ENCODE data around the gene ZNF672. TPM values are rescaled to one million over a fixed set of nuclear protein-coding genes. Genes with fewer than 3 reads are reported as not detected.

The ZNF672 gene
- total RNA-seq, 4 donors from 2014 or later = 25.5 to 40.8 (median 26.8) TPM

DNA sequence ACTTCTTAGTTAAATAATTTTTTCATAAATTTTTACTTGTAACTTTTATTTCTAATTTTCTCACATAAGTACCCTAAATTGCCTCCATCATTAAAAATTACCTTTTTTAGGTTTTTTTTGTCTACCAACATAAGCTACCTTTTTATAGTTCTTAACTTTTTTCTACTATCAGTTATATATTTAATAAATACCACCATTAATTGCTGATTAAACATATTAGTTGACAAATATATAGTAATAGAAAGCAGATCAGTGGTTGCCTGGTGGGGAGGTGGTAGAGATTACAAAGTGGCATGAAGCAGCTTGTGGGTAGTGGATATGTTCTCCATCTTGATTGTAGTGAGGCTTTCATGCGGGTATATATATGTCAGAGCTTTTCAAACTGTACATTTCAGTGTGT lies 6.2 kb upstream of the ZNF672 start:
- no peak for DNase-seq (ENCODE audit: low spot score)
- TF ChIP-seq, protein P1, sequence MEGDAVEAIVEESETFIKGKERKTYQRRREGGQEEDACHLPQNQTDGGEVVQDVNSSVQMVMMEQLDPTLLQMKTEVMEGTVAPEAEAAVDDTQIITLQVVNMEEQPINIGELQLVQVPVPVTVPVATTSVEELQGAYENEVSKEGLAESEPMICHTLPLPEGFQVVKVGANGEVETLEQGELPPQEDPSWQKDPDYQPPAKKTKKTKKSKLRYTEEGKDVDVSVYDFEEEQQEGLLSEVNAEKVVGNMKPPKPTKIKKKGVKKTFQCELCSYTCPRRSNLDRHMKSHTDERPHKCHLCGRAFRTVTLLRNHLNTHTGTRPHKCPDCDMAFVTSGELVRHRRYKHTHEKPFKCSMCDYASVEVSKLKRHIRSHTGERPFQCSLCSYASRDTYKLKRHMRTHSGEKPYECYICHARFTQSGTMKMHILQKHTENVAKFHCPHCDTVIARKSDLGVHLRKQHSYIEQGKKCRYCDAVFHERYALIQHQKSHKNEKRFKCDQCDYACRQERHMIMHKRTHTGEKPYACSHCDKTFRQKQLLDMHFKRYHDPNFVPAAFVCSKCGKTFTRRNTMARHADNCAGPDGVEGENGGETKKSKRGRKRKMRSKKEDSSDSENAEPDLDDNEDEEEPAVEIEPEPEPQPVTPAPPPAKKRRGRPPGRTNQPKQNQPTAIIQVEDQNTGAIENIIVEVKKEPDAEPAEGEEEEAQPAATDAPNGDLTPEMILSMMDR (IDR thresholded peaks at IDR 0.05) = no peak
- no peak for ATAC-seq (ENCODE audit: low FRiP score)

DNA sequence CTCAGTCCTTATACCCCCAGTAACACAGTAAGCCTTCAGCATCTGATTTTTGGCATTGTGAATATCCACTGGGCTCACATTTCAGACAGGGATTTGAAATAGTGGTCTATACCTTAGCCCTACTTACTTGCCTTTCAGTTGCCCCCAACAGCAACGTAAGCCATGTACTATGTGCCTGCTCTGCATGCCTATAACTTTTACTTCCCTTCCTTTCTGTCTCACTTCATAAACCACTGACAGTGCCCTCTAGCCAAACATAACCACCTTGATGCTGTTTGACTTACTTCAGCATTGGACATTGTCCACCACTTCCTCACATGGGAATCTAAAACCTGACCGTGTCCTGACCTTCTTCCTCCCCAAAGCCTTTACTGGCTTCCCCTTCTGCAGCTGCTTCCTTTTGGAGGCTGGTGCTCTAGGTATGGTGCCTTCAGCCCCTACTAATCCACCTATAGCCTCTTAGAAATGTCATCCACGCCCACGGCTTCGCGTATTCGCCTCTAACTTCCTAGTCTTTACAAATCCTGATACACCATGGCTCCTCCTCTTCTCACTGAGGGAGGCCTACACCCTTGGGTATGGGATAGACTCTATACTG lies 3.6 kb upstream of the ZNF672 start:
- DNase-seq (ENCODE audit: low spot score) (no peak), ATAC-seq (ENCODE audit: low FRiP score) (no peak)
- TF ChIP-seq, protein P1 (IDR thresholded peaks at IDR 0.05) = no peak

DNA sequence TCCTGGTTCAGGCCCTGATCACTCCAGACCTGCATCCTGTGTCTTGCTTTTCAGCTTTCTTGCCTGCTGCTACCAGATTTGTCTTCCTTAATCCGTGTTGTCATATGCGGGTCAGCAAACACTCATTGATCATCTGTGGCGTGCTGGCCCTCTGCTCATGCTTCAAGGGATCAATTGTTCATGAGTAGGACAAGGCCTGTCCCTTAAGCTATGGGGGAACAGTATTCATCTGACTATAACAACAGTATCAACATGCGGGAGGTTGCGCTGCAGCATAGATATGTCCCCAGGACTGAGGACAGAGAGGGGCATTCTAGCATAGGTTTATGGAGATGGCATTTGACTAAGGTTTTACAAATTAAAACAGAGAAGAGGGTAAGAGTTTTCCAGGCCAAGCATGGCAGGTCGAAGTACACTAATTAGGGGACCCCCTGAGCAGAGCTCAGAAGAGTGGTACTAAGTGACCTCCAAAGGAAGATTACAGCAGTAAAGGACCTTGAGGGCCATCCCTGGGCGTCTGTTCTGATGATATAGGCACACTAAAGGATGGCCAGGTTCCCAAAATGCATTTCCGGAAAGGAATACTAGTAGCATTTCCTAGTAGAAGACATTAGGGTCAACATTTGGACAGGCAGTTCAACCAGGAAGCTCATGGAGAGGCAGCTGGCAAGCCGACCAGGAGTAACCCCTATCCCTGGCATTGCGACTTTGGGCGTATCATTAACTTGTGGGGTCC lies 811 bp upstream of the ZNF672 start:
- TF ChIP-seq, protein P1 (IDR thresholded peaks at IDR 0.05) = no peak
- DNase-seq (ENCODE audit: low spot score) (peak; percentile 20), ATAC-seq (ENCODE audit: low FRiP score) (no peak)

DNA sequence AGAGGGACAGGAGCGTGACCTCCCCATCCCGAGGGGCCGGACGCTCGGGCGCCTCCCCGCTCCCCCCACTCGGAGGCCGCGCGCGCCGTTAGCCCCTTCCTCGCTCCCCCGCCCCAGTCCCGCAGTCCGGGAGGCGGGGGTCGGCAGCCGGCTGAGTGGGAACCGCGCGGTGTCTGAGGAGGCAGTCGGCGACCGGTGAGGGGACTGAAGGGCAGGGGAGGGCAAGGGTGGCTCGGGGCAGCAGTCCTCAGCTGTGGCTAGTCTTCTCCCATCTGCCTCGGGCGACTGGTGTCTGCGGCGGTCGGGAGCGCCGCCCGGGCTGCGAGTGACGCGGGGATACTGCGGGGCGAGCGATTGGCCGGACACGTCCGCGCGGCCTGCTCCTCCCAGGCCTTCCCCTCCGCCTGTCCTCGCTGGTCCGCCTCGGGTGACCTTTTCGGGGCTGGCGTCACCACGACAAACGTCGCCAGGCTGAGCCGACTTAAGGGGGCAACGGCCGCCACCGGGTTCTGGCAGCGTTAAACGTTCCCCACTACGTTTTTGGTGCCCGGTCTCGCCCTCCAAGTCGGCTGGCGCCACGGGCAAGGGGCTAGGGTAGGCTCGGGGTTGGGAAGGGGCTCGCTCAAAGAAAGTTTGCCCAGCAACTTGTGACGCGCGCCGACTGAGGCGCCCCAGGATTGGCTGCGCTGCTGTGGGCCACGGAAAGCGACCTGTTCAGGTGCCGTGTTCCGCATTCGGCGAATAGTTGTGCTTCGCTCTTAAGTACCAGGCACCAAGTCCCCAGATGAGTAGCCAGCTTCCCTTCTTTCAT lies 538 bp downstream of the ZNF672 start:
- peak; percentile 78 for DNase-seq (ENCODE audit: low spot score)
- TF ChIP-seq, protein P1 (IDR thresholded peaks at IDR 0.05) = no peak
- ATAC-seq (ENCODE audit: low FRiP score) = peak; percentile 84

DNA sequence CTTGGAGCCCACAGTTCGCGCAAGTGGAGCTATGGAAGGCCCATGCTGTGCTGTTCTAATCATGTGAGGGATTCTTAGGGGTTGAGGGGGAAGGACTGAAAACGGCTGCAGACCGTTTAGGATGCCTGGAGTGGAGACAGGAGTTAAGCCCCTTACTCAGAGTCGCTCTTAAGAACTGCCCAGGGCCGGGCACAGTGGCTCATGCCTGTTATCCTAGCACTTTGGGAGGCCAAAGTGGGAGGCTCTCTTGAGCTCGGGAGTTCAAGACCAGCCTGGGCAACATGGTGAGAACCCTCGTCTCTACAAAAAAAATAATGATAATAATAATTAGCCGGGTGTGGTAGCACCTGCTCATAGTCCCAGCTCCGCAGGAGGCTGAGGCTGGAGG lies 1.1 kb downstream of the ZNF672 start:
- DNase-seq (ENCODE audit: low spot score) (no peak), ATAC-seq (ENCODE audit: low FRiP score) (no peak)
- TF ChIP-seq, protein P1 (IDR thresholded peaks at IDR 0.05) = no peak

DNA sequence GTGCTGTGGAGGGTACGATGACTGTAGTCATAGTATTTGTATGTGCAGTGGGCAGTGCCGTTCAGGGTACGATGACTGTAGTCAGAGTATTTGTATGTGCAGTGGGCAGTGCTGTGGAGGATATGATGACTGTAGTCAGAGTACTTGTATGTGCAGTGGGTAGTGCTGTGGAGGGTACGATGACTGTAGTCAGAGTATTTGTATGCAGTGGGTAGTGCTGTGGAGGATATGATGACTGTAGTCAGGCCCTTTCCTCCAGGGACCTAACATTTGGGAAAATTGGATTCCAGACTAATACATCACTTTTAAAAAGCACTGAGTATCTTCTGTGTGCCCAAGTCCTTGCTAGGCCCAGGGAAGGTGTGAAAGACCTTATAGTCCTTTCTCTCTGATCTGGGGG lies 2.9 kb downstream of the ZNF672 start:
- DNase-seq (ENCODE audit: low spot score) (no peak), ATAC-seq (ENCODE audit: low FRiP score) (no peak)
- TF ChIP-seq, protein P1 (IDR thresholded peaks at IDR 0.05) = no peak
